CD14-positive monocyte (primary cell): ENCODE data around the gene GDF10. TPM values are rescaled to one million over a fixed set of nuclear protein-coding genes. Genes with fewer than 3 reads are reported as not detected.

Experiments used
- DNase-seq, 3 donors: peaks; one replicate each; pipeline ENCODE4 v3.0.0-alpha.2; 2011 to 2022
- H2AFZ ChIP-seq: 2 replicates; pipeline ENCODE4 v1.6.0; 2012; ENCODE audit warnings: mild to moderate bottlenecking, low read depth, low read length, inconsistent platforms; ENCODE audit not compliant: insufficient read depth, poor library complexity, severe bottlenecking
- H3K27ac ChIP-seq, 2 donors: 1 replicate in 1 of 2; 2 replicates in 1 of 2; pipeline ENCODE4 v1.5.1; 2012 to 2013; ENCODE audit warnings: low read length in 2 of 2, control low read depth in 1 of 2, inconsistent platforms in 1 of 2, low read depth in 1 of 2, mild to moderate bottlenecking in 1 of 2
- H3K27me3 ChIP-seq, 2 donors: one replicate each; pipeline versions ENCODE4 v1.6.0 to v1.6.1; 2011 to 2013; ENCODE audit warnings: low read length in 2 of 2; ENCODE audit not compliant: control insufficient read depth in 2 of 2, insufficient read depth in 2 of 2
- H3K36me3 ChIP-seq, 2 donors: replicated peaks in 1 of 2; 1 replicate in 1 of 2; 2 replicates in 1 of 2; pipeline versions ENCODE4 v1.5.1 to v1.6.1; 2012 to 2013; ENCODE audit warnings: low read length in 2 of 2, control low read depth in 1 of 2, inconsistent platforms in 1 of 2, mild to moderate bottlenecking in 1 of 2; ENCODE audit not compliant: insufficient read depth in 2 of 2, control insufficient read depth in 1 of 2
- H3K4me1 ChIP-seq, 2 donors: 1 replicate in 1 of 2; 2 replicates in 1 of 2; pipeline versions ENCODE4 v1.5.1 to v1.6.1; 2012 to 2013; ENCODE audit warnings: low read length in 2 of 2, control low read depth in 1 of 2, inconsistent platforms in 1 of 2, mild to moderate bottlenecking in 1 of 2, moderate library complexity in 1 of 2; ENCODE audit not compliant: insufficient read depth in 2 of 2, control insufficient read depth in 1 of 2
- H3K4me2 ChIP-seq: replicated peaks from 2 replicates; pipeline ENCODE3; 2012; ENCODE audit warnings: low read length, moderate library complexity, mild to moderate bottlenecking; ENCODE audit not compliant: poor library complexity, severe bottlenecking; ENCODE audit errors: extremely low read depth
- H3K4me3 ChIP-seq, 3 experiments: fragments of 200-600 bp in 1 of 3; sonication (generic) in 1 of 3; replicated peaks in 1 of 3; 1 replicate in 2 of 3; 2 replicates in 1 of 3; pipeline ENCODE4 v1.5.1; 2011 to 2013; ENCODE audit warnings: low read length in 3 of 3, mild to moderate bottlenecking in 3 of 3, control low read depth in 2 of 3, low read depth in 2 of 3, inconsistent platforms in 1 of 3, moderate library complexity in 1 of 3
- H3K79me2 ChIP-seq: 2 replicates; pipeline ENCODE4 v1.6.0; 2012; ENCODE audit warnings: mild to moderate bottlenecking, control low read depth, inconsistent platforms, low read length, moderate library complexity; ENCODE audit not compliant: insufficient read depth
- H3K9ac ChIP-seq: 2 replicates; pipeline ENCODE4 v1.6.0; 2017; ENCODE audit warnings: low read length, mild to moderate bottlenecking; ENCODE audit not compliant: insufficient read depth, poor library complexity, severe bottlenecking
- H3K9me3 ChIP-seq, 2 donors: replicated peaks in 1 of 2; 1 replicate in 1 of 2; 2 replicates in 1 of 2; pipeline versions ENCODE4 v1.5.1 to v1.6.1; 2012 to 2013; ENCODE audit warnings: low read length in 2 of 2, control low read depth in 1 of 2; ENCODE audit not compliant: control insufficient read depth in 1 of 2, insufficient read depth in 1 of 2
- H4K20me1 ChIP-seq: 2 replicates; pipeline ENCODE4 v1.6.0; 2012; ENCODE audit warnings: mild to moderate bottlenecking, low read length, control low read depth, moderate library complexity; ENCODE audit not compliant: insufficient read depth
- H3K27ac Mint-ChIP-seq, 7 donors: one replicate each; pipeline ENCODE4 v1.8.0; 2020; ENCODE audit warnings: mild to moderate bottlenecking in 7 of 7, mixed read lengths in 7 of 7, moderate library complexity in 6 of 7, inconsistent platforms in 2 of 7
- H3K27me3 Mint-ChIP-seq, 3 donors: one replicate each; pipeline ENCODE4 v1.8.0; 2021 to 2022; ENCODE audit warnings: low read depth in 3 of 3, mild to moderate bottlenecking in 3 of 3, mixed read lengths in 3 of 3, moderate library complexity in 3 of 3, inconsistent platforms in 1 of 3
- H3K36me3 Mint-ChIP-seq, 2 donors: one replicate each; pipeline ENCODE4 v1.8.0; 2020; ENCODE audit warnings: mixed read lengths in 2 of 2, inconsistent platforms in 1 of 2, mild to moderate bottlenecking in 1 of 2
- H3K4me1 Mint-ChIP-seq: one replicate; pipeline ENCODE4 v1.8.0; 2020; ENCODE audit warnings: mild to moderate bottlenecking, mixed read lengths
- H3K4me3 Mint-ChIP-seq, 2 donors: one replicate each; pipeline ENCODE4 v1.8.0; 2020; ENCODE audit warnings: mild to moderate bottlenecking in 2 of 2, mixed read lengths in 2 of 2, moderate library complexity in 1 of 2
- H3K9me3 Mint-ChIP-seq, 7 donors: one replicate each; pipeline ENCODE4 v1.8.0; 2020 to 2022; ENCODE audit warnings: mixed read lengths in 7 of 7, mild to moderate bottlenecking in 6 of 7, moderate library complexity in 6 of 7, inconsistent platforms in 2 of 7
- CTCF ChIP-seq: fragments of 200-600 bp; IDR thresholded peaks from one replicate; pipeline ENCODE4 v1.8.0; 2022; ENCODE audit warnings: antibody characterized with exemption, mild to moderate bottlenecking
- WGBS: methylation state at CpG from one replicate; pipeline ENCODE4 v1.1.5; 2013; ENCODE audit warnings: missing lambda C conversion rate; ENCODE audit not compliant: insufficient coverage; 5-methylcytosine and 5-hydroxymethylcytosine counted together
- intact Hi-C, 2 donors: fragments of 100-400 bp; cut with micrococcal nuclease; formaldehyde crosslinking; loops; one replicate each; pipeline versions ENCODE4 v1.15.0 to v1.15.1; 2023
- polyA plus RNA-seq, 3 donors: library from polyadenylated mRNA; depleted of rRNA in 1 of 3; unstranded in 2 of 3; stranded (reverse) in 1 of 3; fragments of 300-500 nt in 2 of 3; fragments of >200 nt in 1 of 3; fragmentation: Illumina TruSeq in 2 of 3; gene quantifications; 1 replicate in 2 of 3; 2 replicates in 1 of 3; pipeline ENCODE4 v1.2.3, GENCODE V29; 2012 to 2021

Gene GDF10
- polyA plus RNA-seq, 3 donors = not detected

GRCh38 chr10:47332946-47333345 lies 32.9 kb downstream of the GDF10 start:
- no peak overlapping the region for H3K9ac ChIP-seq
- H3K9me3 ChIP-seq = no peaks in the 10 kb centered on the region
- no peak overlapping the region for H3K27ac ChIP-seq
- H3K27ac Mint-ChIP-seq = no peak overlapping the region
- no peaks in the 10 kb centered on the region for H3K4me1 ChIP-seq
- no peaks in the 10 kb centered on the region for H3K79me2 ChIP-seq
- no peak overlapping the region for H3K4me3 ChIP-seq
- H3K4me3 Mint-ChIP-seq = no peak overlapping the region
- DNase-seq = no peak
- peaks cover 0 to 3% (median 0%) of the 10 kb centered on the region in 3 donors for H3K27me3 Mint-ChIP-seq
- H3K4me1 Mint-ChIP-seq = no peaks in the 10 kb centered on the region
- no peak for TF ChIP-seq CTCF
- intact Hi-C loops = no loop called here
- H3K36me3 Mint-ChIP-seq = no peaks in the 10 kb centered on the region
- H3K27me3 ChIP-seq = no peaks in the 10 kb centered on the region
- no peaks in the 10 kb centered on the region for H4K20me1 ChIP-seq
- peaks cover 0 to 9% (median 0%) of the 10 kb centered on the region in 7 donors for H3K9me3 Mint-ChIP-seq
- WGBS = 83% methylated on average over 2 of the region's 3 CpGs
- no peak overlapping the region for H2AFZ ChIP-seq
- H3K4me2 ChIP-seq = no peak overlapping the region
- no peaks in the 10 kb centered on the region for H3K36me3 ChIP-seq

GRCh38 chr10:47333532-47333931 lies 33.5 kb downstream of the GDF10 start:
- Mint-ChIP-seq H3K27me3 (peaks cover 0 to 3% (median 0%) of the 10 kb centered on the region in 3 donors), H3K4me3 (no peak overlapping the region), H3K4me1 (no peaks in the 10 kb centered on the region), H3K27ac (peak overlapping the region in 1 of 7 donors; percentile 58), H3K36me3 (no peaks in the 10 kb centered on the region), H3K9me3 (peaks cover 0 to 5% (median 0%) of the 10 kb centered on the region in 7 donors)
- no peaks in the 10 kb centered on the region for H3K27me3 ChIP-seq
- no peaks in the 10 kb centered on the region for H3K4me1 ChIP-seq
- no peak overlapping the region for H3K4me2 ChIP-seq
- no peak overlapping the region for H3K9ac ChIP-seq
- DNase-seq = no peak
- H3K9me3 ChIP-seq = no peaks in the 10 kb centered on the region
- no CpG with 5 or more reads among the region's 6 CpGs for WGBS
- no peaks in the 10 kb centered on the region for H3K36me3 ChIP-seq
- TF ChIP-seq CTCF = no peak
- no peak overlapping the region for H2AFZ ChIP-seq
- no peaks in the 10 kb centered on the region for H4K20me1 ChIP-seq
- H3K4me3 ChIP-seq = no peak overlapping the region
- intact Hi-C loops = no loop called here
- no peak overlapping the region for H3K27ac ChIP-seq
- no peaks in the 10 kb centered on the region for H3K79me2 ChIP-seq
